Neuronal stem cell (in vitro differentiated cells): ENCODE results near the gene RNGTT.

Experiments
- DNase-seq: peaks from one replicate; pipeline ENCODE4 v3.0.0-alpha.2; 2013; ENCODE audit warnings: low spot score
- H2AFZ ChIP-seq: one replicate; pipeline ENCODE4 v1.6.1; 2013; ENCODE audit warnings: mild to moderate bottlenecking, low read length, inconsistent platforms
- H2AK5ac ChIP-seq: 2 replicates; pipeline ENCODE4 v1.6.1; 2013; ENCODE audit warnings: low read depth, mild to moderate bottlenecking, inconsistent platforms, low read length, moderate library complexity, mixed read lengths
- H2BK120ac ChIP-seq: 2 replicates; pipeline ENCODE4 v1.6.1; 2013; ENCODE audit warnings: low read depth, mild to moderate bottlenecking, inconsistent platforms, low read length, moderate library complexity, mixed read lengths
- H2BK12ac ChIP-seq: one replicate; pipeline ENCODE4 v1.6.1; 2013; ENCODE audit warnings: low read length, inconsistent platforms
- H2BK15ac ChIP-seq: 2 replicates; pipeline ENCODE4 v1.6.1; 2013; ENCODE audit warnings: mild to moderate bottlenecking, low read length, inconsistent platforms, mixed read lengths
- H2BK5ac ChIP-seq: one replicate; pipeline ENCODE4 v1.6.1; 2013; ENCODE audit warnings: inconsistent platforms, mild to moderate bottlenecking, low read length, moderate library complexity
- H3K14ac ChIP-seq: one replicate; pipeline ENCODE4 v1.6.1; 2013; ENCODE audit warnings: low read length, inconsistent platforms
- H3K18ac ChIP-seq: 2 replicates; pipeline ENCODE4 v1.6.1; 2013; ENCODE audit warnings: low read length, inconsistent platforms
- H3K23ac ChIP-seq: 2 replicates; pipeline ENCODE4 v1.6.1; 2013; ENCODE audit warnings: low read depth, mild to moderate bottlenecking, mixed read lengths, low read length, inconsistent platforms; ENCODE audit not compliant: poor library complexity
- H3K27ac ChIP-seq: replicated peaks from 3 replicates; pipeline ENCODE4 v1.5.1; 2013; ENCODE audit warnings: low read length, inconsistent platforms
- H3K27me3 ChIP-seq, 3 experiments: 2 replicates each; pipeline ENCODE4 v1.6.1; 2013; ENCODE audit warnings: low read length in 3 of 3, mild to moderate bottlenecking in 2 of 3, inconsistent platforms in 1 of 3, low read depth in 1 of 3, mixed read lengths in 1 of 3, moderate library complexity in 1 of 3; ENCODE audit not compliant: control insufficient read depth in 3 of 3, insufficient read depth in 3 of 3
- H3K36me3 ChIP-seq, 2 donors: replicated peaks in 1 of 2; 2 replicates each; pipeline ENCODE4 v1.6.1; 2013; ENCODE audit warnings: low read length in 2 of 2; ENCODE audit not compliant: control insufficient read depth in 2 of 2, insufficient read depth in 2 of 2
- H3K4ac ChIP-seq: 2 replicates; pipeline ENCODE4 v1.6.1; 2013; ENCODE audit warnings: inconsistent platforms, mild to moderate bottlenecking, low read length, moderate library complexity
- H3K4me1 ChIP-seq, 2 donors: 1 replicate in 1 of 2; 2 replicates in 1 of 2; pipeline ENCODE4 v1.6.1; 2013; ENCODE audit warnings: low read length in 2 of 2, low read depth in 1 of 2; ENCODE audit not compliant: control insufficient read depth in 2 of 2, insufficient read depth in 1 of 2
- H3K4me2 ChIP-seq: one replicate; pipeline ENCODE4 v1.6.1; 2013; ENCODE audit warnings: mild to moderate bottlenecking, low read length, inconsistent platforms; ENCODE audit not compliant: insufficient read depth, poor library complexity, severe bottlenecking
- H3K4me3 ChIP-seq, 2 donors: 2 replicates each; pipeline ENCODE4 v1.5.1; 2013; ENCODE audit warnings: low read length in 2 of 2, mild to moderate bottlenecking in 2 of 2, inconsistent platforms in 1 of 2, moderate library complexity in 1 of 2
- H3K79me1 ChIP-seq: one replicate; pipeline ENCODE4 v1.6.1; 2013; ENCODE audit warnings: low read depth, mild to moderate bottlenecking, inconsistent platforms, low read length, moderate library complexity
- H3K9ac ChIP-seq: one replicate; pipeline ENCODE4 v1.6.1; 2013; ENCODE audit warnings: mild to moderate bottlenecking, low read depth, low read length, inconsistent platforms; ENCODE audit not compliant: poor library complexity
- H3K9me3 ChIP-seq, 2 donors: replicated peaks in 1 of 2; 2 replicates each; pipeline versions ENCODE3 to v1.6.1; 2013; ENCODE audit warnings: low read length in 2 of 2, mild to moderate bottlenecking in 2 of 2, inconsistent platforms in 1 of 2, low read depth in 1 of 2, mixed read lengths in 1 of 2, moderate library complexity in 1 of 2; ENCODE audit not compliant: control insufficient read depth in 2 of 2, insufficient read depth in 1 of 2
- H4K8ac ChIP-seq: one replicate; pipeline ENCODE4 v1.6.1; 2013; ENCODE audit warnings: low read depth, mild to moderate bottlenecking, inconsistent platforms, low read length, moderate library complexity
- H4K91ac ChIP-seq: one replicate; pipeline ENCODE4 v1.6.1; 2013; ENCODE audit warnings: low read length, low read depth, mild to moderate bottlenecking, inconsistent platforms; ENCODE audit not compliant: poor library complexity
- WGBS, 2 donors: extraction: QIAGEN DNeasy Blood & Tissue Kit; methylation state at CpG; one replicate each; pipeline ENCODE4 v1.1.7; 2013; ENCODE audit warnings: missing lambda C conversion rate in 2 of 2, mixed read lengths in 1 of 2; ENCODE audit not compliant: insufficient read length in 2 of 2, insufficient replicate concordance in 1 of 2; ENCODE audit errors: extremely low coverage in 2 of 2; 5-methylcytosine and 5-hydroxymethylcytosine counted together

RNGTT gene

GRCh38 chr6:88572449-88573139, 390.8 kb downstream of the RNGTT start:
- Histone ChIP-seq H3K9me3 (peaks cover 11 to 13% of the 10 kb centered on the region in 2 donors), H2BK15ac (no peak overlapping the region), H3K4me1 (peaks cover 17 to 21% of the 10 kb centered on the region in 2 donors), H3K14ac (no peak overlapping the region), H3K79me1 (no peaks in the 10 kb centered on the region), H3K18ac (no peak overlapping the region), H3K27me3 (peaks cover 0 to 24% (median 0%) of the 10 kb centered on the region in 3 experiments), H2AFZ (no peak overlapping the region), H2BK12ac (no peak overlapping the region), H3K9ac (no peak overlapping the region), H3K4ac (no peak overlapping the region), H2BK120ac (no peak overlapping the region), H4K8ac (no peak overlapping the region), H3K27ac (no peak overlapping the region), H2AK5ac (no peak overlapping the region), H3K36me3 (no peaks in the 10 kb centered on the region), H3K23ac (no peak overlapping the region), H3K4me3 (no peak overlapping the region), H3K4me2 (no peak overlapping the region), H2BK5ac (no peak overlapping the region), H4K91ac (no peak overlapping the region)
- no peak for DNase-seq
- WGBS, 2 donors, result no CpG with 5 or more reads among the region's 3 CpGs

DNA sequence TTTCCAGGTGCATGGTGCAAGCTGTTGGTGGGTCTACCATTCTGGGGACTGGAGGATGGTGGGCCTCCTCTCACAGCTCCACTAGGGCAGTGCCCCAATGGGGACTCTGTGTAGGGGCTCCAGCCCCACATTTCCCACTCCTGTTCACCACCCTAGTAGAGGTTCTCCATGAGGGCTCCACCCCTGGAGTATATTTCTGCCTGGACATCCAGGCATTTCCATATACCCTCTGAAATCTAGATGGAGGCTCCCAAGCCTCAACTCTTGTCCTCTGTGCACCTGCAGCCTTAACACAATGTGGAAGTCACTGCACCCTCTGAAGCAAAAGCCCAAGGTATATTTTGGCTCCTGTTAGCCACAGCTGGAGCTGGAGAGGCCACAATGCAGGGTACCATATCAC, 393.5 kb downstream of the RNGTT start:
- Histone ChIP-seq H3K14ac (no peak overlapping the region), H2BK120ac (no peak overlapping the region), H3K27me3 (peaks cover 0 to 14% (median 0%) of the 10 kb centered on the region in 3 experiments), H3K4me2 (no peak overlapping the region), H4K8ac (no peak overlapping the region), H3K4ac (no peak overlapping the region), H3K9ac (no peak overlapping the region), H3K79me1 (no peaks in the 10 kb centered on the region), H2BK12ac (no peak overlapping the region), H2AK5ac (no peak overlapping the region), H3K18ac (no peak overlapping the region), H3K9me3 (peaks cover 11 to 15% of the 10 kb centered on the region in 2 donors), H3K23ac (no peak overlapping the region), H4K91ac (no peak overlapping the region), H3K4me3 (no peak overlapping the region), H3K4me1 (peaks cover 14 to 27% of the 10 kb centered on the region in 2 donors), H2BK5ac (no peak overlapping the region), H2BK15ac (no peak overlapping the region), H2AFZ (no peak overlapping the region), H3K36me3 (no peaks in the 10 kb centered on the region), H3K27ac (no peak overlapping the region)
- no peak for DNase-seq

DNA sequence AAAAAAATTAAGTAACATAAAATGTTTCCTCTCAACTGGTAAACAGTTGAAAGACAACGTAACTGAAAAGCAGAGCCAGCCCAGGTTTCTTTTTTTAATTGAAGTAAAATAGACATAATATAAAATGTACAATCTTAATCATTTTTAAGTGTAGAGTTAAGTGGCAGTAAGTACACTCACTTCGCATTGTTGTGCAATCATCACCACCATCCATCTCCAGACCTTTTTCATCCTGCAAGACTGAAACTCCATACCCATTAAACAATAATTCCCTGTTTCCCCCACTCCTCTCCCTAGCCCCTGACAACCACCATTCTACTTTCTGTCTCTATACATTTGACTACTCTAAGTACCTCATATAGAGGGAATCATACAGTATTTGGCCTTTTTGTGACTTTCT, 395.7 kb downstream of the RNGTT start:
- H3K4me1 ChIP-seq, result peaks cover 0 to 13% of the 10 kb centered on the region in 2 donors
- no CpG with 5 or more reads among the region's 2 CpGs for WGBS, 2 donors

DNA sequence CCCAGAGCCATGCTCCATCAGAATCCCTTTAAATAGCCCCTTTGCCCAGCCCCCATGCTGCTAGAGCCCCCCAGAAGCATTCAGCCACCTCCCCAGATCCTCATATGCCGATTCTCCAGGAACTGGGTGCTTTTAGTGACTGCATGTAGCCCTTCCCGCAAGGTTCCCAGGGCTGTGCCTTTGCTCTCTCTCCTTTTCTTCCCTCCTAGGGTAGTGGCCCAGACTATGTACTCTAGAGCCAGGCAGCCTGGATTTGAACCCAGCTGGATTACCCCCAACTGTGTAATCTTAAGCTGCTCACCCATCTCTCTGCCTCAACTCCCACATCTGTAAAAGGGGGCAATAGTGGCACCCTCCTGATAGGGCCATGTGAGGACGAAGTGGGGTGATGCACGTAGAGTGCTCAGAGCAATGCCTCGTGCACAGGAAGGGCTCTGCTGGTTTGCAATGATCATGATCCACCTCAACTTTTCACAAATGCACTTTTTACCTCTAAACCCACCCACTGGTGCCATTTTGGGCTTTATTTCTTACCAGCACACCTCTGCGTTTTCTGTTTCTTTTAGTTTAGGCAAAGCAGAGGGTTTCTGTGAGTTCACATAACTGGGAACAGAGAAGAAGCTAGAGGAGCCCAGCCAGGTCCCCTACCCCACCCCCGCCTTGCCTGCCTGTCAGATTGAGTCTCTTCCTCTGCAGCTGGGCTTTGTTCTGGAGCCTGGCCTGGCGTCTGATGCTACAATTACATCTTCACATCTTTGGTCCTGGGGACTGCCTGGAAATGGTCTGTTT, 396.5 kb downstream of the RNGTT start:
- Histone ChIP-seq H3K27me3 (peaks cover 0 to 6% (median 0%) of the 10 kb centered on the region in 3 experiments), H3K4me1 (peaks cover 0 to 13% of the 10 kb centered on the region in 2 donors), H3K9ac (no peak overlapping the region), H3K9me3 (peaks cover 11% of the 10 kb centered on the region in 2 donors), H2BK5ac (no peak overlapping the region), H3K14ac (no peak overlapping the region), H2AFZ (no peak overlapping the region), H4K8ac (no peak overlapping the region), H3K18ac (peak overlapping the region; percentile 6), H3K23ac (peak overlapping the region; percentile 29), H2BK120ac (no peak overlapping the region), H3K27ac (no peak overlapping the region), H3K36me3 (no peaks in the 10 kb centered on the region), H4K91ac (no peak overlapping the region), H2BK15ac (no peak overlapping the region), H3K79me1 (no peaks in the 10 kb centered on the region), H3K4ac (no peak overlapping the region), H2BK12ac (no peak overlapping the region), H2AK5ac (peak overlapping the region; percentile 82), H3K4me3 (no peak overlapping the region), H3K4me2 (no peak overlapping the region)
- no peak for DNase-seq
- no CpG with 5 or more reads among the region's 8 CpGs for WGBS, 2 donors

More for the DNA sequence above, 395.7 kb downstream of the RNGTT start:
- Histone ChIP-seq H3K79me1 (no peaks in the 10 kb centered on the region), H2BK120ac (no peak overlapping the region), H2AK5ac (no peak overlapping the region), H4K8ac (no peak overlapping the region), H2BK12ac (no peak overlapping the region), H3K27ac (no peak overlapping the region), H3K9me3 (peaks cover 11% of the 10 kb centered on the region in 2 donors), H3K36me3 (no peaks in the 10 kb centered on the region), H3K9ac (no peak overlapping the region), H3K14ac (no peak overlapping the region), H4K91ac (no peak overlapping the region), H3K23ac (no peak overlapping the region), H3K4ac (no peak overlapping the region), H3K4me3 (no peak overlapping the region), H3K18ac (no peak overlapping the region), H2AFZ (no peak overlapping the region), H2BK5ac (no peak overlapping the region), H3K27me3 (peaks cover 0 to 11% (median 0%) of the 10 kb centered on the region in 3 experiments), H2BK15ac (no peak overlapping the region), H3K4me2 (no peak overlapping the region)
- no peak for DNase-seq
